NCI-H1105 treated with DMSO at 0.1 percent for 48 hours (cell line): Measurements from ENCODE around the gene SMCO3.

ENCODE experiments used
- DNase-seq: peaks from one replicate; lab custom pipeline; 2025; lab: John Stamatoyannopoulos, UW

Gene SMCO3

DNA sequence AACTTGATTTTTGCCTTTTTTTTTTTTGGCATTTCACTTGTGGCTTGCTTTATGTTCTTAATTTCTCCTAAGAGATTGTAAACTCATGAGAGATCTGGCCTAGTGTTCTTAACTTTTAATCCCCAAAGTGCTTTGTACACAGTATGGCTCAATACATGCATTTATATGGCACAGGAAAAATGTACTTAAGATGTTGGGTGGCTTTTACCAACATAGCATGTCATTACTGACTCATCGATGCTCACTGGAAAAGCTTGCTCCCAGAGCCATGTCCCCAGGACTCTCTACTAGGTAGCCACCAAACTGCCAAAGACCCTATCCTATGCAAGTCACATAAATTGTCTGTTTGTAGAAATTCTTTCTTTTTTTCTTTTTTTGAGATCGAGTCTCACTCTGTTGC is 13.1 kb upstream of the SMCO3 start:
- no peak for DNase-seq

DNA sequence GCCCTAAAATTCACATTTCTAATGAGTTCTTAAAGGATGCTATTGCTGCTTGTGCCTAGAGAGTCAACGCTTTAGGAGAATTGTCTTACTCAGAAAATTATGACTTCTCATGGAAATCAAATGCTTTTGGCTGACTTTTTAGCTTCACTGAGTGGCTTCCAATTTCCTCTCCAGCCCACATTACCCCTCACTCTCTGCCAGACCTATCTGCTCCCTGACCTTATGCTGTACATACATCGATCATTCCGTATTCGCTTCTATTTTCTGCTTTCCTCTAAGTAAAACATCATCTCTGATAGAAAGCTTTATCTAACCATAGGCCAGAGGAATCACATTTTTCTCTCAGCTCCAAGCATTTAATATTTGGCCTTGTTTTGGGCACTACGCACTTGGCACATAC is 12.5 kb upstream of the SMCO3 start:
- no peak for DNase-seq

- DNase-seq = no peak
Observed at GRCh38 chr12:14825256-14825655, 11.3 kb upstream of the SMCO3 start.

GRCh38 chr12:14824012-14824634 is 10.1 kb upstream of the SMCO3 start:
- no peak for DNase-seq

GRCh38 chr12:14811486-14811885 is 2.5 kb downstream of the SMCO3 start:
- no peak for DNase-seq

- peak; percentile 23 for DNase-seq
Observed at GRCh38 chr12:14810953-14811483, 3.0 kb downstream of the SMCO3 start.

DNA sequence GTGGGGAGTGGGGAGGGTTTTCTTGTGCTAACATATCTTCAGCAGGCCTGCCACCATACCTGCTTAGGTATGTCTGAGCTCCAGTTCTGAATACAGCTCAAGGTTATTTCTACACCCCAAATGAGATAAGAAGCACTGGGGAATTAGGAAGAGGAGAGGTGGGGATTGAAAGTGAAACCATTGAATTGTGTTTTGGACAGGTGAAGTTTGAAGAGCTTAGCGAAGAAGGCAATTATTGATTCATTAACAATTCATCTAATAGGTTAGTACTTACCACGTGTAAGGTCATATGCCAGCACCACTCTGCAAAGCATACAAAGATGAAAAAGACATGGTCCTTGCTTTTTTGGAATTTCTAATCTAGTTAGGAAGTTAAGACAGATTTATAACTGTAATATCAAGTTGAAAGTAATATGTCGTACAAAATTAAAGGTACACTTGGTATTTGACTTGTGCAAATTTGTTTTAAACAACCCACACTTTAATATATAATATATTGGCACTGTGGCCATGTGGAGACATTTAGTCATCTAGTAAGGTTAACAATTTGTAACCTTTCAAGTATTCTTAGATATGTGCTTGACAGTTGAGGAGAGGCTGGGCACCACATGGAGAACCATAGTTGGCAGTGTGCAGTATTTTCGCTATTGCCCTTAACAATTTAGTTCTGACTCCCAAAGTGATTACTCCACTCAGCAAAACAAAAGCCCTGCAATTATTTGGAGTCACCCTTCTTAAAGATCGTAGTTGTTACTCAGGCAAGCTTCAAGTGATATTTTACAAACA is 3.6 kb downstream of the SMCO3 start:
- DNase-seq = no peak

GRCh38 chr12:14803830-14804160 is 10.2 kb downstream of the SMCO3 start:
- peak; percentile 80 for DNase-seq

DNA sequence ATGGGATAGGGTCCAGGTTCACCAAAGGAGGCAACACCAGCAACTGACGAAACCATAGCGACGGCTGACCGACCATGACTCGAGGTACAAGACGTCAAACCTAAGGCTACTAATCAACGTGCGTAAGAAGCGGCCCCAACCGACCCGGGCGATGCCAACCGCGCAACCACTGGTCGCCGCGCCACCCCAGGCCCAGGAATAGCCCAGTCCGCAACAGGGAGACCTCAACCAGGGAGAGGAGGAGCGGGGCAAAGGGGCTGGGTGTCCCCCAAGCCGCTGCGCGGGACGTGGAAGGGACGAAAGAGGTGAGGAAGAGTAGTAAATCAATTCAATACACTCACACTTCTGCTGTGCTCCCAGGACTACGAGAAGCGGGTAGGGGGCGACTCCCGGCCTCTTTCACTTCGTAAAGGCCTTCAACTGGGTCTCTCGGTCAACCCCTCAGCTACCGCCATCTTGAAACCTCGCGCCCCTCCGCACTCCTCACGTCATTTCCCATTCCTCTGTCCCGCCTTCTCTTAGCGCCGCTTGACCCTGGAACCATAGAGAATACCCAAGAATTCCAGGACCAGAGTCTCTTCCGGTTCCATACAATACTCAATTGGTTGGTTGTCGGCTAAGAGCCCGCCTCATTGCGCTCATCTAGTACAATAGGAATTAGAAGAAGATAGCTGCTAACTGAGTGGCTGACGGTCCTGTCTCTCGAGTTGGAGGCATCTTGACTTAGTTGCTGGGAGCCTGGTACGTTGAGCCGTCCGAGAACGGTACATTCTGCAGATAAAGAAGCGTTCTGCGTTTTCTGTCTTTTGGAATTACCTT is 10.8 kb downstream of the SMCO3 start, which contains the start of the genes C12orf60 and WBP11:
Gene C12orf60 (plus strand): TSS at position 660 of the 819 bp plus-strand sequence. CDS start 19,266 bp downstream, outside the sequence.
Gene WBP11 (minus strand): TSS at position 468 of the 819 bp plus-strand sequence. CDS start 2,095 bp downstream, outside the sequence.
- DNase-seq = peak; percentile 100

DNA sequence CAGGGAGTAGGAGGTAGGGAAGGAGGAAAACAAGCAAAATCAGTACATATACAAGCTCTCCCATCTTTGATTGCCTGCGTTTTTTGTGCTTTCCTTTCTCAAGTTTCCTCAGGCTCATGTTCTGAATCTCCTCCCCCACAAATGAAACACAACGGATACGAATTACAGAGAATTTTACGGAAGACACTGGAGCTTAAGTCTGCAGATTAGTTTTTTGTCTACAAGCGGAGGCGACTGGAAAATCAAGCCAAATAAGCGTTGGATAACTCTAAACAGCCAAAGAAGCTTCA is 11.3 kb downstream of the SMCO3 start:
- DNase-seq = no peak

- no peak for DNase-seq
Observed at GRCh38 chr12:14802247-14802646, 11.7 kb downstream of the SMCO3 start.

DNA sequence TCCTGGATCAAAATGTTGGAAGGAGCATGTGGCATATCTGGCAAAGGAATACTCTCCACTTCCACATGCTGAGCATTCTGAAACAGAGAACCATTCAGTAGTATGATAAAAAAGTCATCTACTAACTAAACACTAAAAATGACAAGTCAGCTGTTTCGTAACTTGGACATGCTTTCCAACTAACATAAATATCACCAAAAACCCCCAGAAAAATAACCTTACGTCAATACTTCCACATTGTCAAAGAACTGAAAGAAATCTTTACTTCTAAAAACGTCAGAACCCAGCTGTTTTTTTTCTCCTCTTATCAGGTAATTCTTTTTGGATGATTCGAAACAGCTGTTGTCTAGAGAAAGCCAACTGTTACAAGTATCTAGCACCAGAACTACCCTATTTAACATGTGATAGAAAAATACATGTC is 18.9 kb downstream of the SMCO3 start:
- no peak for DNase-seq

DNA sequence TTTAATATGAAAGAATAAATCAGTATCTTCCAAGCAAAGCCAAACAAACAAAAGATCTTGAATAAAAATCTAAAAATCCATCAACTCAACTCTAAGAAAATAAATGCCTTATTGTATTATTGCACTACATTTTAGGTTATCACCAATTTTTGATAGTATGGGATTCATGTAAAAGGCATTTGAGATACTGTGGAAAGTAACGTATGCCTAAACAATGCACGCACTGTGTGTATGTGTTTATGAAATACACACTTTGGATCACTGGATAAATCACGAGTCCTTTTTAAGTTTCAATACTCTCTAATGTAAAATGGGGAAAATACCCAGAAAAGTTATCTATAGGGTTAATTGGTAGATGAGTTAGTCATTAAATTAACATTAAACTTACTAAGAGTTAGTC is 28.4 kb downstream of the SMCO3 start:
- DNase-seq = no peak

DNA sequence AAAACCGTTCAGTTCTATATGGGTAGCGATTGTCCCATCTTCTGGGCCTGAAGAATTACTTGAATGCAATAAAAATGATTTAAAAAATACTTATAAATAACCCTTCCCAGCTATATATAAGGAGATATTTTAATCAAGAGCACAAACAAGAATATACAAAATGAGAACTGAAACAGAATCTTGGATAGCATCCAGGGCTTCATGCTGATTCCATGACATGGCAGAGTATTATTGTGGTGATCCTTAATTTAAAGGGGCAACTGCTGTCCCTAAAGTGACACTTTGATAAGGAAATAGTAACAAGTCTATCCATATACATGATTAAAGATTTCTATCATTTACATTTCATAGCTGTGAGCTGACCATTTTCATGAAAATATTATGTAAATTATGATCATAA is 29.5 kb downstream of the SMCO3 start:
- no peak for DNase-seq

GRCh38 chr12:14782756-14783155 is 31.2 kb downstream of the SMCO3 start:
- DNase-seq = no peak

DNA sequence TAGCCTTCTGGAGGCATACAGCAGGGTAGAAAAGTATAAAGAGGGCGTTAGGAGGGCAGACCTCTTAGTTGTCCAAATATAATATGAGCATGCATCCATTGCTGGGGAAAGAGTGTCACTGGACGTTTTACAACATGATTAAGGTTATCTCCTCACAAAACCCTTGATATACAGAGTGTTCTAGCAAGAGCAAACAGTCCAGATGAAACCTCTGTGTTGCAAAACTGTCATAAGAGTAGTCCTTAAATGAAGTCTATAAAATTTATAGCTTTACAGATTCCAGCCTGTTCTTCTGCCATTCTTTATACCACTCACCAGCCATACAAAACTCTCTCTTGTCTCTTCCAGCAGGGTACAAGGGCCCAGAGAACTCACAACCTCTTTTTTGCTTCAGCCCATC is 32.4 kb downstream of the SMCO3 start:
- no peak for DNase-seq

DNA sequence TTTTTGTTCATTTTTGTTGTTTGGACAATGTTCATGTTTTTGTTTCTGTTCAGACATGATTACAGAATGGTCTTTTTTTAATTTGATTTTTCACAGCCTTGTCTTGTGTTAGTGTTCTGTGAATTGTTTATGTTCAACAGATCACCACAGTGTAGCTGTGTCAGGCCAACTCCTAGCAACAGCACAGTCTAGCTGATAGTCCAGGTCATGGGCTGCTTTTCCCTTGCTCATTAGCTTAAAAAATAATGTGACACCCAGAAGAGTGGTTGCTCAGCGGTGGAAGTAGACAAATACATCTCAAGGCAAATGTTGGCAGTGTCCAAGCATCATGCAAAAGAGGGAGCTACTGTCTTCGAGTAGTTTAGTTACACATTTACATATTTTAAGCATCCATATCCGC is 33.1 kb downstream of the SMCO3 start:
- DNase-seq = no peak

DNA sequence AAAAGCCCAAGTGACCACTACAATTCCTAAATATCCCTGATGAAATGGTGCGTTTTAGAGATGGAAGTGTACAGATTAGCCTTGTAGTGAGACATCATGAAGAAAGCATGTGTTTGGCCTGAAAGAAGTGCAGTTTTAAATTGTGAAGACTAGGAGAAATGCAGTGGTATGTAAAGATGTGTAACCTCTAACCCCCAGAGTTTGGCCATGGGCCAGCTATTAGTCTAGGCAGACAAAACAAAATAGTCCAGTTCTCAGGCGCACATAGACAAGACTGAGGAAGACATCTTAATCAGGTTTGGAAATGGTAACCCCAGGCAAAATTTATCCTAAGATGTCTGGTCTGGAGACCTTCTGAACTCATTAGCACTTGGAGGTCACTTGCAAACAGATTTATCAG is 34.1 kb downstream of the SMCO3 start:
- DNase-seq = no peak

GRCh38 chr12:14777271-14777670 is 36.7 kb downstream of the SMCO3 start:
- no peak for DNase-seq

DNA sequence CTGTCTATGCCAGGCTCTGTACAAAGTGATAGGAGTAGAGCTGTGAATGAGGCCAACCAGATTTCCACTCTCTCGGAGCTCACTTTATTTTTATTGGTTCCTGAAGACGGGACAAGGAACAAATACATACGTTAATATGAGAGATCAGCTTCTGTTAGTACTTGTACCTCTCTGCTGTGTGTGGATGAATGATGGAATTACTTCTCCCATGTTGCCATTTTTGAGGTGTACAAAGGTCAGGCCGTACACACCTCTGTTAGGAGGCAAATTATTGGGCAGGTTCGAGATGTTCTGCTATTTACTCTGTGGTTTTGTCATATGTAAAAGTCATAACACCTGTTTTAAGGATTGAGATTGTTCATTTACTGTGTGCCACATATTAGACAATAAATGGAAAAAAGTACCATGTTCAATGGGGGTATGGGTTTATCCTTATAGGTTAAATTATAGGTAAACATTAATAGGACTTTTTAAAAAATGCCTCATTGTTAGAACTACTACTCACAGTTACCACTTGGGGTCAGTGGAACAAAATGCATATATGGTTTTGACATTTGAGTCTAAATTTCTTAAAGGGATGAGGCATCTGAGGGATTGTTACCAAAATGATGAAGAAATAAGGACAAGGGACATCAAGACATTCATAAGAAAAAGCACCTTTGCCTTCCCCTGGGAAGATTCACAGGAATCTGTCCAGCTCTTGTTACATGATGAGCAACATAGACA is 37.6 kb downstream of the SMCO3 start:
- no peak for DNase-seq

DNA sequence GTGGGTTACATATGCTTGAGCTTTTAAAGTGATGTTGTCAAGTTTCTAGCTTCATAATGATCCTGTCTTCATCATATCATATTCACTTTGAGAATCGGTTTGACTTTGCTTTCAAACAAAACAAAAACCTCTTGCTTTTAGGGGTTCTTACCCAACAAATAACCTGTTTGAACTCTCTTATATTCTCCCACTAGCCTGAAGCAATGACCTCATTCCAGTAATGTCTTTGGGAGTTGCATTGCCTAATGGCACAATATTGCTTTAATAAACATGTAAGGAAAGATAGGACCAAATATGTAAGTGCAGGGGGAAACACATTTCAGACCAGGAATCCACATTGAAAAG is 38.4 kb downstream of the SMCO3 start:
- no peak for DNase-seq
